ENCODE measurements around the gene GRIK4. TPM values are rescaled to one million over a fixed set of nuclear protein-coding genes. Genes with fewer than 3 reads are reported as not detected.
A peak's percentile ranks its signal among the peaks of the same experiment; 100 is the strongest.

GRIK4 gene
- total and polyA plus RNA-seq, 4 donors, result 0.05 to 0.25 (median 0.06) TPM; not detected in 1

GRCh38 chr11:120942701-120943100, 431.2 kb downstream of the GRIK4 start:
- H3K36me3 ChIP-seq (ENCODE audit: control insufficient read depth in 4 of 4, insufficient read depth in 3 of 4, low read depth in 1 of 4, low read length in 3 of 4), result no peaks in the 10 kb centered on the region
- peaks cover 0 to 2% (median 0%) of the 10 kb centered on the region in 4 donors for H3K27me3 ChIP-seq (ENCODE audit: control insufficient read depth in 4 of 4, insufficient read depth in 4 of 4, low read length in 3 of 4)
- no peak overlapping the region for H3K9ac ChIP-seq (ENCODE audit: low read depth in 1 of 2, low read length in 2 of 2)
- H3K9me3 ChIP-seq (ENCODE audit: control insufficient read depth in 4 of 4, low read length in 3 of 4), result peaks cover 4 to 15% (median 7%) of the 10 kb centered on the region in 4 donors
- TF ChIP-seq JUND (IDR thresholded peaks at IDR 0.05), result no peak
- no peak for TF ChIP-seq NR2F2 (IDR thresholded peaks at IDR 0.05)
- TF ChIP-seq RAD21 (IDR thresholded peaks at IDR 0.05), result no peak
- no peak for TF ChIP-seq ZBTB33 (IDR thresholded peaks at IDR 0.05)
- no peak for TF ChIP-seq FOXA1 (IDR thresholded peaks at IDR 0.05)
- TF ChIP-seq REST (IDR thresholded peaks at IDR 0.05), result no peak
- no peaks in the 10 kb centered on the region for H3K4me1 ChIP-seq (ENCODE audit: control insufficient read depth in 4 of 4, insufficient read depth in 4 of 4, low read length in 3 of 4)
- WGBS, result 82% methylated on average over 2 of the region's 2 CpGs
- H3K4me3 ChIP-seq (ENCODE audit: low read depth in 1 of 3, low read length in 3 of 3), result no peak overlapping the region
- H3K27ac ChIP-seq (ENCODE audit: low read depth in 1 of 2, low read length in 2 of 2), result no peak overlapping the region
- DNase-seq (ENCODE audit: low spot score), result no peak

GRCh38 chr11:120945042-120945441, 433.5 kb downstream of the GRIK4 start:
- H3K4me1 ChIP-seq (ENCODE audit: control insufficient read depth in 4 of 4, insufficient read depth in 4 of 4, low read length in 3 of 4), result no peaks in the 10 kb centered on the region
- no peak overlapping the region for H3K4me3 ChIP-seq (ENCODE audit: low read depth in 1 of 3, low read length in 3 of 3)
- no peak overlapping the region for H3K27ac ChIP-seq (ENCODE audit: low read depth in 1 of 2, low read length in 2 of 2)
- H3K36me3 ChIP-seq (ENCODE audit: control insufficient read depth in 4 of 4, insufficient read depth in 3 of 4, low read depth in 1 of 4, low read length in 3 of 4), result no peaks in the 10 kb centered on the region
- no peak overlapping the region for H3K9ac ChIP-seq (ENCODE audit: low read depth in 1 of 2, low read length in 2 of 2)
- WGBS, result 83% methylated on average over 5 of the region's 5 CpGs
- peaks cover 0 to 4% (median 0%) of the 10 kb centered on the region in 4 donors for H3K27me3 ChIP-seq (ENCODE audit: control insufficient read depth in 4 of 4, insufficient read depth in 4 of 4, low read length in 3 of 4)
- no peak for DNase-seq (ENCODE audit: low spot score)
- TF ChIP-seq ZBTB33 (IDR thresholded peaks at IDR 0.05), result no peak
- TF ChIP-seq YY1 (IDR thresholded peaks at IDR 0.05), result no peak
- no peak for TF ChIP-seq EGR1 (IDR thresholded peaks at IDR 0.05; ENCODE audit: low read depth in 2 of 2)
- TF ChIP-seq TAF1 (conservative IDR thresholded peaks at IDR 0.05), result no peak
- no peak for TF ChIP-seq FOXA2 (IDR thresholded peaks at IDR 0.05)
- TF ChIP-seq CTCF (IDR thresholded peaks at IDR 0.05; ENCODE audit: low read depth, low read length, missing input control), result peak; percentile 3
- peak in 1 of 2 donors; percentile 34 for TF ChIP-seq RAD21 (IDR thresholded peaks at IDR 0.05)
- H3K9me3 ChIP-seq (ENCODE audit: control insufficient read depth in 4 of 4, low read length in 3 of 4), result peaks cover 4 to 15% (median 7%) of the 10 kb centered on the region in 4 donors

Measured in liver (tissue), 9 donors.